IMR-90 (cell line): Measurements from ENCODE around the gene NDNF. TPM values are rescaled to one million over a fixed set of nuclear protein-coding genes. Genes with fewer than 3 reads are reported as not detected.

ENCODE experiments used
- ATAC-seq: fragments of 200-7000 bp; cut with Tn5 transposase; 2 replicates; pipeline ENCODE4 v1.9.1; 2020; ENCODE audit warnings: low read depth, mild to moderate bottlenecking, moderate library complexity
- BruUV-seq: library from RNA; stranded (reverse); fragments of 400-500 nt; replicated peaks from 2 replicates; lab custom pipeline; 2021; lab: Mats Ljungman, UMichigan
- CTCF ChIA-PET: fragments of 300-600 bp; formaldehyde crosslinking; extraction: SDS; loops from one replicate; lab custom pipeline; 2021; ENCODE audit warnings: antibody characterized with exemption; lab: Yijun Ruan, JAX
- POLR2A ChIA-PET: fragments of 300-600 bp; sonication (Branson Sonifier 250); formaldehyde crosslinking; loops from one replicate; lab custom pipeline; 2022; ENCODE audit warnings: antibody characterized with exemption; ENCODE audit not compliant: unreplicated experiment; lab: Charles Lee
- DNase-seq: peaks from one replicate; pipeline ENCODE4 v3.0.0; 2013
- H2AFZ ChIP-seq: replicated peaks from 2 replicates; pipeline ENCODE3; 2013; ENCODE audit warnings: low read length, mild to moderate bottlenecking; ENCODE audit not compliant: poor library complexity
- H2AK5ac ChIP-seq: 2 replicates; pipeline ENCODE4 v1.6.1; 2013; ENCODE audit warnings: low read depth, low read length, inconsistent platforms
- H2AK9ac ChIP-seq: replicated peaks from 2 replicates; pipeline ENCODE3; 2013; ENCODE audit warnings: mild to moderate bottlenecking, low read depth, low read length, moderate library complexity; ENCODE audit not compliant: poor library complexity
- H2BK120ac ChIP-seq: 2 replicates; pipeline ENCODE4 v1.6.1; 2013; ENCODE audit warnings: low read depth, low read length, inconsistent platforms
- H2BK15ac ChIP-seq: 3 replicates; pipeline ENCODE4 v1.6.1; 2013; ENCODE audit warnings: low read depth, low read length, inconsistent platforms
- H2BK20ac ChIP-seq: 2 replicates; pipeline ENCODE4 v1.6.1; 2013; ENCODE audit warnings: low read depth, mild to moderate bottlenecking, inconsistent platforms, low read length, moderate library complexity
- H2BK5ac ChIP-seq: 2 replicates; pipeline ENCODE4 v1.6.1; 2013; ENCODE audit warnings: mild to moderate bottlenecking, low read depth, low read length, inconsistent platforms; ENCODE audit not compliant: poor library complexity, severe bottlenecking
- H3K14ac ChIP-seq: replicated peaks from 2 replicates; pipeline ENCODE4 v1.6.1; 2013; ENCODE audit warnings: low read depth, low read length, inconsistent platforms
- H3K18ac ChIP-seq: 2 replicates; pipeline ENCODE4 v1.6.1; 2013; ENCODE audit warnings: low read depth, low read length, control low read depth
- H3K23ac ChIP-seq: 2 replicates; pipeline ENCODE4 v1.6.1; 2013; ENCODE audit warnings: low read depth, low read length, inconsistent platforms
- H3K27ac ChIP-seq: 2 replicates; pipeline ENCODE4 v1.5.1; 2013; ENCODE audit warnings: mild to moderate bottlenecking, control low read depth, low read length; ENCODE audit not compliant: insufficient read depth
- H3K27me3 ChIP-seq: 2 replicates; pipeline ENCODE4 v1.6.1; 2013; ENCODE audit warnings: low read length; ENCODE audit not compliant: control insufficient read depth, insufficient read depth
- H3K36me3 ChIP-seq: 2 replicates; pipeline ENCODE4 v1.6.1; 2013; ENCODE audit warnings: low read length, mixed read lengths; ENCODE audit not compliant: control insufficient read depth, insufficient read depth
- H3K4ac ChIP-seq: 2 replicates; pipeline ENCODE4 v1.6.1; 2013; ENCODE audit warnings: low read depth, low read length, inconsistent platforms
- H3K4me1 ChIP-seq: 2 replicates; pipeline ENCODE4 v1.6.1; 2013; ENCODE audit warnings: low read length, mixed read lengths; ENCODE audit not compliant: control insufficient read depth, insufficient read depth
- H3K4me2 ChIP-seq: 2 replicates; pipeline ENCODE4 v1.6.1; 2013; ENCODE audit warnings: low read depth, mild to moderate bottlenecking, control low read depth, low read length, moderate library complexity
- H3K4me3 ChIP-seq: 2 replicates; pipeline ENCODE4 v1.5.1; 2013; ENCODE audit warnings: low read depth, mild to moderate bottlenecking, control low read depth, low read length, moderate library complexity; ENCODE audit not compliant: insufficient read depth
- H3K56ac ChIP-seq: 2 replicates; pipeline ENCODE4 v1.6.1; 2013; ENCODE audit warnings: low read length, inconsistent platforms; ENCODE audit not compliant: insufficient read depth; ENCODE audit errors: extremely low read depth
- H3K79me1 ChIP-seq, 2 experiments: 2 replicates each; pipeline ENCODE4 v1.6.1; 2013; ENCODE audit warnings: low read length in 2 of 2, inconsistent platforms in 1 of 2, low read depth in 1 of 2
- H3K9ac ChIP-seq: 2 replicates; pipeline ENCODE4 v1.6.1; 2013; ENCODE audit warnings: low read depth, low read length, control low read depth
- H3K9me1 ChIP-seq: 2 replicates; pipeline ENCODE4 v1.6.1; 2013; ENCODE audit warnings: low read length, inconsistent platforms; ENCODE audit not compliant: insufficient read depth
- H3K9me3 ChIP-seq: 2 replicates; pipeline ENCODE4 v1.6.1; 2013; ENCODE audit warnings: low read length; ENCODE audit not compliant: control insufficient read depth, insufficient read depth
- H4K20me1 ChIP-seq: 2 replicates; pipeline ENCODE4 v1.6.1; 2013; ENCODE audit warnings: low read length, inconsistent platforms; ENCODE audit not compliant: insufficient read depth
- H4K5ac ChIP-seq: 2 replicates; pipeline ENCODE4 v1.6.1; 2013; ENCODE audit warnings: mild to moderate bottlenecking, low read depth, low read length, control low read depth
- H4K8ac ChIP-seq, 2 experiments: 2 replicates each; pipeline ENCODE4 v1.6.1; 2013; ENCODE audit warnings: low read depth in 2 of 2, low read length in 2 of 2, control low read depth in 1 of 2, inconsistent platforms in 1 of 2
- H4K91ac ChIP-seq: 2 replicates; pipeline ENCODE4 v1.6.1; 2013; ENCODE audit warnings: low read depth, low read length, inconsistent platforms; ENCODE audit not compliant: insufficient read depth
- CHD1 ChIP-seq: IDR thresholded peaks from 2 replicates; pipeline ENCODE4 v1.6.1; 2012; ENCODE audit warnings: low read depth, low read length, improper control_type of control experiment
- CTCF ChIP-seq: conservative IDR thresholded peaks from 2 replicates; pipeline ENCODE4 v1.5.1; 2012; ENCODE audit warnings: mild to moderate bottlenecking, low read depth, low read length, improper control_type of control experiment
- ELK1 ChIP-seq: fragments of 150-350 bp; IDR thresholded peaks from 2 replicates; pipeline ENCODE4 v1.6.1; 2016; ENCODE audit warnings: low read depth, mild to moderate bottlenecking, low read length, moderate library complexity, borderline replicate concordance
- FOS ChIP-seq: fragments of 150-350 bp; IDR thresholded peaks from 2 replicates; pipeline ENCODE4 v1.6.1; 2016; ENCODE audit warnings: low read depth, low read length
- MAFK ChIP-seq: IDR thresholded peaks from 2 replicates; pipeline ENCODE4 v1.6.1; 2012; ENCODE audit warnings: low read depth, low read length, improper control_type of control experiment
- MXI1 ChIP-seq: IDR thresholded peaks from 2 replicates; pipeline ENCODE4 v1.6.1; 2012; ENCODE audit warnings: low read depth, mild to moderate bottlenecking, low read length, moderate library complexity, borderline replicate concordance
- NFE2L2 ChIP-seq: fragments of 150-350 bp; IDR thresholded peaks from 2 replicates; pipeline ENCODE4 v1.6.1; 2016; ENCODE audit warnings: low read depth, mild to moderate bottlenecking, low read length
- POLR2A ChIP-seq: IDR thresholded peaks from 2 replicates; pipeline ENCODE4 v1.6.1; 2012; ENCODE audit warnings: mild to moderate bottlenecking, low read depth, low read length
- RAD21 ChIP-seq: IDR thresholded peaks from 2 replicates; pipeline ENCODE4 v1.6.1; 2012; ENCODE audit warnings: low read length, improper control_type of control experiment
- RFX5 ChIP-seq: IDR thresholded peaks from 2 replicates; pipeline ENCODE4 v1.8.0; 2012; ENCODE audit warnings: low read depth, mild to moderate bottlenecking, low read length, moderate library complexity
- USF2 ChIP-seq: fragments of 150-350 bp; IDR thresholded peaks from 2 replicates; pipeline ENCODE4 v1.6.1; 2017; ENCODE audit warnings: mild to moderate bottlenecking, antibody characterized with exemption, low read length, low read depth
- WGBS, 2 experiments: methylation state at CpG; one replicate each; pipeline versions ENCODE4 v1.1.5 to v1.1.7; 2013; ENCODE audit warnings: missing lambda C conversion rate in 2 of 2; ENCODE audit not compliant: insufficient read length in 1 of 2; ENCODE audit errors: extremely low coverage in 2 of 2; 5-methylcytosine and 5-hydroxymethylcytosine counted together
- dilution Hi-C: fragments of 300-500 bp; cut with HindIII; formaldehyde crosslinking; loops from one replicate; pipeline ENCODE4 v1.14.3; 2018; ENCODE audit warnings: low sequenced_read_pairs; ENCODE audit not compliant: unreplicated experiment
- in situ Hi-C: fragments of 300-500 bp; cut with MboI; formaldehyde crosslinking; loops from 3 replicates; pipeline ENCODE4 v1.14.3; 2019; ENCODE audit warnings: low sequenced_read_pairs, inconsistent platforms, mixed read lengths
- intact Hi-C: fragments of 100-400 bp; cut with micrococcal nuclease; formaldehyde crosslinking; loops from 2 replicates; pipeline ENCODE4 v1.10.0; 2022
- polyA plus RNA-seq, 3 experiments: library from polyadenylated mRNA; depleted of rRNA; stranded (reverse); fragments of >200 nt; gene quantifications; 2 replicates each; pipeline ENCODE4 v1.2.3, GENCODE V29; 2012; ENCODE audit warnings: low replicate concordance in 1 of 3
- total RNA-seq: library from RNA; depleted of rRNA; stranded (reverse); fragments of >200 nt; gene quantifications from 2 replicates; pipeline ENCODE4 v1.2.3, GENCODE V29; 2012

NDNF gene
- total and polyA plus RNA-seq, 2 of the 4 experiments (the other 2 are of a cell fraction) = under 0.01 TPM; not detected in 1

DNA sequence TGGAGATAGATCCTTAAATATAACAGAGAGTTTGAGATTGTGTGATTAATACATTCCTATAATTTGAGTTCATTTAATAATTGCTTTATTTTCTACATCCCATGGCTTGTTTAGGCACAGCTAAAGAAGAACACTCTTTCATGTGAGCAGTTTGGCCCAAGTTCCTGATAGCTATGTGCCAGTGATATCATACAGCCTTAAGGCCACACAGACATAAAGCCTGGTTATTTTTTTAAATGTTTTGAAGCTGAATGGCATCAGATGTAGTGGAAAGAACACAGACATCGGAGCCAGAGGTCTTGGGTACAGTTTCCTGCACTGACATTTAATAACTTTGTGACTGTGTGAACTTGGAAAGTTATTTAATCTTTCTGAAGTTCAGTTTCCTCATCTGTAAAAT, 7.0 kb upstream of the NDNF start:
- H2AK5ac ChIP-seq = no peak overlapping the region
- no peak overlapping the region for H4K8ac ChIP-seq
- H3K56ac ChIP-seq = no peak overlapping the region
- H3K36me3 ChIP-seq = no peaks in the 10 kb centered on the region
- H3K4me3 ChIP-seq = no peak overlapping the region
- H3K4ac ChIP-seq = no peak overlapping the region
- no peak overlapping the region for H3K4me2 ChIP-seq
- ATAC-seq (no peak), DNase-seq (no peak)
- no peak overlapping the region for H4K5ac ChIP-seq
- dilution Hi-C loops (no loop called here), intact Hi-C loops (no loop called here), in situ Hi-C loops (loop anchor here (25.0 kb wide), 1 partner anchor 367 kb away; no protein-coding TSS in a partner anchor)
- H2BK20ac ChIP-seq = no peak overlapping the region
- H4K91ac ChIP-seq = no peak overlapping the region
- H2AFZ ChIP-seq = no peak overlapping the region
- H3K27ac ChIP-seq = no peak overlapping the region
- H2BK5ac ChIP-seq = no peak overlapping the region
- POLR2A ChIA-PET = no interaction called here
- H2AK9ac ChIP-seq = no peak overlapping the region
- no CpG with 5 or more reads among the region's 1 CpG for WGBS, 2 experiments
- no peak overlapping the region for H3K9ac ChIP-seq
- H3K27me3 ChIP-seq = peaks cover 14% of the 10 kb centered on the region
- H3K9me3 ChIP-seq = no peaks in the 10 kb centered on the region
- BruUV-seq = no TSS peak
- no peaks in the 10 kb centered on the region for H3K79me1 ChIP-seq
- H4K20me1 ChIP-seq = no peaks in the 10 kb centered on the region
- no peak overlapping the region for H2BK15ac ChIP-seq
- H3K23ac ChIP-seq = no peak overlapping the region
- TF ChIP-seq ELK1 (no peak), NFE2L2 (no peak), MXI1 (no peak), MAFK (no peak), CTCF (no peak), RFX5 (no peak), USF2 (no peak), RAD21 (no peak), CHD1 (no peak), POLR2A (no peak), FOS (no peak)
- H3K14ac ChIP-seq = no peak overlapping the region
- H3K4me1 ChIP-seq = no peaks in the 10 kb centered on the region
- no peak overlapping the region for H2BK120ac ChIP-seq
- no peaks in the 10 kb centered on the region for H3K9me1 ChIP-seq
- CTCF ChIA-PET = interaction anchor here (0.7 kb wide), 1 partner anchor 59 kb away, joined by 3 read pairs; no protein-coding TSS in a partner anchor
- H3K18ac ChIP-seq = no peak overlapping the region
